ENCODE data around the gene BMX.

The BMX gene

GRCh38 chrX:15504661-15505060, 4.1 kb downstream of the BMX start:
- no peak for DNase-seq (ENCODE audit: low read depth)
- H3K4me3 ChIP-seq (ENCODE audit: low read depth, low read length): no peak overlapping the region

GRCh38 chrX:15505101-15505500, 4.5 kb downstream of the BMX start:
- no peak for DNase-seq (ENCODE audit: low read depth)
- TF ChIP-seq CTCF (conservative IDR thresholded peaks at IDR 0.05; ENCODE audit: low read depth, low read length): no peak
- H3K4me3 ChIP-seq (ENCODE audit: low read depth, low read length): no peak overlapping the region

More at GRCh38 chrX:15504661-15505060, 4.1 kb downstream of the BMX start:
- TF ChIP-seq CTCF (conservative IDR thresholded peaks at IDR 0.05; ENCODE audit: low read depth, low read length): no peak

GRCh38 chrX:15507005-15507404, 6.4 kb downstream of the BMX start:
- DNase-seq (ENCODE audit: low read depth): no peak
- no peak overlapping the region for H3K4me3 ChIP-seq (ENCODE audit: low read depth, low read length)
- TF ChIP-seq CTCF (conservative IDR thresholded peaks at IDR 0.05; ENCODE audit: low read depth, low read length): no peak

- TF ChIP-seq CTCF (conservative IDR thresholded peaks at IDR 0.05; ENCODE audit: low read depth, low read length): no peak
- no peak overlapping the region for H3K4me3 ChIP-seq (ENCODE audit: low read depth, low read length)
- DNase-seq (ENCODE audit: low read depth): no peak
Measured at GRCh38 chrX:15509845-15510244, 9.2 kb downstream of the BMX start.

- no peak for TF ChIP-seq CTCF (conservative IDR thresholded peaks at IDR 0.05; ENCODE audit: low read depth, low read length)
- no peak for DNase-seq (ENCODE audit: low read depth)
- no peak overlapping the region for H3K4me3 ChIP-seq (ENCODE audit: low read depth, low read length)
Measured at GRCh38 chrX:15511563-15511962, 11.0 kb downstream of the BMX start.

- peak; percentile 15 for DNase-seq (ENCODE audit: low read depth)
- TF ChIP-seq CTCF (conservative IDR thresholded peaks at IDR 0.05; ENCODE audit: low read depth, low read length): no peak
- no peak overlapping the region for H3K4me3 ChIP-seq (ENCODE audit: low read depth, low read length)
Measured at GRCh38 chrX:15512401-15512965, 11.9 kb downstream of the BMX start.

GRCh38 chrX:15514279-15514678, 13.7 kb downstream of the BMX start:
- TF ChIP-seq CTCF (conservative IDR thresholded peaks at IDR 0.05; ENCODE audit: low read depth, low read length): no peak
- no peak for DNase-seq (ENCODE audit: low read depth)
- no peak overlapping the region for H3K4me3 ChIP-seq (ENCODE audit: low read depth, low read length)

Data from choroid plexus epithelial cell (primary cell).